ENCODE results near the gene DEFB124.

The DEFB124 gene

GRCh38 chr20:31516166-31516565 lies 41.2 kb upstream of the DEFB124 start:
- no peak for DNase-seq (ENCODE audit: low read depth)
- TF ChIP-seq, protein P1, sequence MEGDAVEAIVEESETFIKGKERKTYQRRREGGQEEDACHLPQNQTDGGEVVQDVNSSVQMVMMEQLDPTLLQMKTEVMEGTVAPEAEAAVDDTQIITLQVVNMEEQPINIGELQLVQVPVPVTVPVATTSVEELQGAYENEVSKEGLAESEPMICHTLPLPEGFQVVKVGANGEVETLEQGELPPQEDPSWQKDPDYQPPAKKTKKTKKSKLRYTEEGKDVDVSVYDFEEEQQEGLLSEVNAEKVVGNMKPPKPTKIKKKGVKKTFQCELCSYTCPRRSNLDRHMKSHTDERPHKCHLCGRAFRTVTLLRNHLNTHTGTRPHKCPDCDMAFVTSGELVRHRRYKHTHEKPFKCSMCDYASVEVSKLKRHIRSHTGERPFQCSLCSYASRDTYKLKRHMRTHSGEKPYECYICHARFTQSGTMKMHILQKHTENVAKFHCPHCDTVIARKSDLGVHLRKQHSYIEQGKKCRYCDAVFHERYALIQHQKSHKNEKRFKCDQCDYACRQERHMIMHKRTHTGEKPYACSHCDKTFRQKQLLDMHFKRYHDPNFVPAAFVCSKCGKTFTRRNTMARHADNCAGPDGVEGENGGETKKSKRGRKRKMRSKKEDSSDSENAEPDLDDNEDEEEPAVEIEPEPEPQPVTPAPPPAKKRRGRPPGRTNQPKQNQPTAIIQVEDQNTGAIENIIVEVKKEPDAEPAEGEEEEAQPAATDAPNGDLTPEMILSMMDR (IDR thresholded peaks at IDR 0.05; ENCODE audit: insufficient read depth, low read depth, low read length, missing control alignments), result no peak
- H3K4me3 ChIP-seq (ENCODE audit: low read depth, low read length), result no peak overlapping the region

DNA sequence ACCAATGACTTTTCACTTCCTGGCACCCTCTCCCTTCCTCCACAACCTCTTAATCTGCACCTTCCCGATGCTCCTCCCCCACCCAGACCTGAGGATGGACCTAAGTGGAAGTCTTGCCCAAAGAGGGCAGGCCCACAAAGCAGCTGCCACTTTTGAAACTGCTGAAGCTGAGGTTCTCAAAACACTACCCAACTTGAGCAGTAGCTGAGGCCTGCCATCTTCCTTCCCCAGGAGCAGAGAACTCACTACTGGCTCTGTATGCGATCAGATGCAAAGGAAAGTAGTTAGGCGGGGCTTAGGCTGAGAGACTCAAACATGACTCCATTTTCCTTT lies 40.8 kb upstream of the DEFB124 start:
- TF ChIP-seq, protein P1 (IDR thresholded peaks at IDR 0.05; ENCODE audit: insufficient read depth, low read depth, low read length, missing control alignments), result no peak
- peak; percentile 54 for DNase-seq (ENCODE audit: low read depth)
- peak overlapping the region; percentile 93 for H3K4me3 ChIP-seq (ENCODE audit: low read depth, low read length)

DNA sequence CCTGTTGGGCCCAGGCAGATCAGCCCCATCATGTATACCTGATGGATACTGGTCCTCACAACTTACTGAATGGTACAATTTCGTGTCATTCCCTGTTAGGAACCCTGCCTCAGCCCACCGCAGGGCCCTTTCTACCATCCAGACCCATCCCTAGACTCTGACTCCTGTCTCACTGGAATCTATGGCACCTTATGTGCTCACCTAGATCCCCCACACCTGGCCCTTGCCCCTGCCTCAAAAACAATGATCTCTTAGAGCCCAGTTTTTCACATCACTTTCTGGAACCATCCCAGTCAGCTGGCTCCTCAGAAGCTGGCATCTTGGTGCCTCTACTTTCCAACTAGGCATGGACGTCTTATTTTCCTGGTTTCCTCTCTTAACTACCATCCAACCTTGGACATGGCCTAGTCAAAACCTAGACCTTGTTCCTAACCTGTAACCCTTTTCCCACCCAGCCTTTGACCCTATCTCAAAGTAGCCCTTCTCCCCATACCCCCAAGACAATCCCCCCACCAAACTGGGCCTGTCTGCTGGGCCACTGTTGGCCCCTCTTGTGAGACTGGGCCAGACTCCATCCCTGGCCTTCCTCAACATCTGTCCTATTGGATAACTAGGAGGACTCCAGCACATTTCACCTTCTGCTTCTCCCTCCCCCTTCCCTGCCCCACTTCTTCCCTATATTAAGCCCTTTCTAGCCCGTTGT lies 40.3 kb upstream of the DEFB124 start:
- H3K4me3 ChIP-seq (ENCODE audit: low read depth, low read length), result peak overlapping the region; percentile 93
- TF ChIP-seq, protein P1 (IDR thresholded peaks at IDR 0.05; ENCODE audit: insufficient read depth, low read depth, low read length, missing control alignments), result no peak
- no peak for DNase-seq (ENCODE audit: low read depth)

DNA sequence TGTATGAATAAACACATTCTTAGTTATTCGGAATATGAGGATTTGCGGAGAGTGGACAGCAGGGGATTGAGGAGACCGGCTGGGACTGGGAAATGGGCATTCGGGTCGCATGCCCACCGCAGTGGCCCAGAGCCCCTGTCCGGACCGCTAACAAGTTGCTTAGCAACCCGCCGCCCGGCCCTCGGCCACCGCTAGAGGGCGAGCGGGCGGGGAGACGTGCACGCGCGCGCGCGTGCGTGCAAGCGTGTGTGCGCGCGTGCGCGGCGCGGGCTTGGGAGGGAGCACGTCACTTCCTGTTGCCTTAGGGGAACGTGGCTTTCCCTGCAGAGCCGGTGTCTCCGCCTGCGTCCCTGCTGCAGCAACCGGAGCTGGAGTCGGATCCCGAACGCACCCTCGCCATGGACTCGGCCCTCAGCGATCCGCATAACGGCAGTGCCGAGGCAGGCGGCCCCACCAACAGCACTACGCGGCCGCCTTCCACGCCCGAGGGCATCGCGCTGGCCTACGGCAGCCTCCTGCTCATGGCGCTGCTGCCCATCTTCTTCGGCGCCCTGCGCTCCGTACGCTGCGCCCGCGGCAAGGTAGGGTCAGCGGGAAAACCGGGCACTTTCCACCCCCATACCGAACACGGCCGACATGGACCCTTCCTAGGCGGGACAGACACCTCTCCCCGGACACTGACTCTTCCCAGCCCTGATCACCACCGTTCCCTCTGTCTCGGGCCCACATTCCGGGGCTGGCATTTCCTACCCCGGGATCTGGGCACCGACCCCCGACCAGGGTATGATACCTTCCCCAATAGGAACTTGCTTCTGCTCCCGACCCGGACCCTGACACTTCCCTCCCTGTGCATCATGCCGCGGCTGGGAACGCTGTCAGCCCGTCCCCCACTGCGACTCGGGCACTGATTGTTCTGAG lies 39.5 kb upstream of the DEFB124 start, which contains the start of gene HM13:
TSS of gene HM13 (plus strand) at position 289 of the 918 bp plus-strand sequence. CDS start at position 399, 110 bp downstream.
- TF ChIP-seq, protein P1 (IDR thresholded peaks at IDR 0.05; ENCODE audit: insufficient read depth, low read depth, low read length, missing control alignments), result peak; percentile 94
- peak; percentile 96 for DNase-seq (ENCODE audit: low read depth)
- H3K4me3 ChIP-seq (ENCODE audit: low read depth, low read length), result peak within 1 kb of the TSS; percentile 93

- TF ChIP-seq, protein P1 (IDR thresholded peaks at IDR 0.05; ENCODE audit: insufficient read depth, low read depth, low read length, missing control alignments), result no peak
- DNase-seq (ENCODE audit: low read depth), result no peak
- no peak overlapping the region for H3K4me3 ChIP-seq (ENCODE audit: low read depth, low read length)
These were observed 33.8 kb upstream of the DEFB124 start for GRCh38 chr20:31508517-31509244.

DNA sequence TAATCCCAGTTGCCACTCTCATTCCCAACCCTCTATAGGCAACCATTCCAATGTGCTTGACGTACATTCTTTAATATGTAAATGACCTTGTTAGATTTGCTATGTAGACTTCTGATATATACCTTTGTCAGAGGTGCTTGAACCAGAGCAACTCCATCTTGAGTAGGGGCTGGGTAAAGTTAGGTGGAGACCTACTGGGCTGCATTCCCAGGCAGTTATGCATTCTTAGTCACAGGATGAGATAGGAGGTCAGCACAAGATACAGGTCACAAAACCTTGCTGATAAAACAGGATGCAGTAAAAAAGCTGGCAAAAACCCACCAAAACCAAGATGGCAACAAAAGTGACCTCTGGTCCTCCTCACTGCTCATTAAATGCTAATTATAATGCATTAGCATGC lies 31.0 kb upstream of the DEFB124 start:
- TF ChIP-seq, protein P1 (IDR thresholded peaks at IDR 0.05; ENCODE audit: insufficient read depth, low read depth, low read length, missing control alignments), result no peak
- no peak for DNase-seq (ENCODE audit: low read depth)
- no peak overlapping the region for H3K4me3 ChIP-seq (ENCODE audit: low read depth, low read length)
